ENCODE measurements around the gene PTPRD. TPM values are rescaled to one million over a fixed set of nuclear protein-coding genes. Genes with fewer than 3 reads are reported as not detected.

PTPRD gene
- total RNA-seq, 2 donors from 2014 or later = 19.6 to 101 TPM

- TF ChIP-seq CTCF (IDR thresholded peaks at IDR 0.05) = no peak
- no peaks in the 10 kb centered on the region for H3K4me1 ChIP-seq (ENCODE audit: control insufficient read depth in 1 of 2, low read depth in 2 of 2)
- no peak overlapping the region for H3K4me3 ChIP-seq
- ATAC-seq (ENCODE audit: insufficient number of reproducible peaks, low FRiP score, low read depth) (no peak), DNase-seq (ENCODE audit: low spot score) (no peak)
- H3K36me3 ChIP-seq = no peaks in the 10 kb centered on the region
- H3K27me3 ChIP-seq (replicated peaks; ENCODE audit: insufficient read depth) = no peaks in the 10 kb centered on the region
- H3K9me3 ChIP-seq = no peaks in the 10 kb centered on the region
- H3K27ac ChIP-seq = no peak overlapping the region
Measured at GRCh38 chr9:10108815-10109214, 504.0 kb downstream of the PTPRD start.

- no peak for ATAC-seq (ENCODE audit: insufficient number of reproducible peaks, low FRiP score, low read depth)
- H3K9me3 ChIP-seq = no peaks in the 10 kb centered on the region
- H3K27me3 ChIP-seq (replicated peaks; ENCODE audit: insufficient read depth) = no peaks in the 10 kb centered on the region
- DNase-seq (ENCODE audit: low spot score) = no peak
- no peak overlapping the region for H3K27ac ChIP-seq
- TF ChIP-seq CTCF (IDR thresholded peaks at IDR 0.05) = no peak
- H3K4me1 ChIP-seq (ENCODE audit: control insufficient read depth in 1 of 2, low read depth in 2 of 2) = no peaks in the 10 kb centered on the region
- no peak overlapping the region for H3K4me3 ChIP-seq
- H3K36me3 ChIP-seq = no peaks in the 10 kb centered on the region
Measured at GRCh38 chr9:10104774-10105173, 508.0 kb downstream of the PTPRD start.

GRCh38 chr9:10095208-10095607, 517.6 kb downstream of the PTPRD start:
- no peaks in the 10 kb centered on the region for H3K4me1 ChIP-seq (ENCODE audit: control insufficient read depth in 1 of 2, low read depth in 2 of 2)
- TF ChIP-seq CTCF (IDR thresholded peaks at IDR 0.05) = no peak
- H3K27me3 ChIP-seq (replicated peaks; ENCODE audit: insufficient read depth) = no peaks in the 10 kb centered on the region
- no peaks in the 10 kb centered on the region for H3K36me3 ChIP-seq
- H3K4me3 ChIP-seq = no peak overlapping the region
- DNase-seq (ENCODE audit: low spot score) (no peak), ATAC-seq (ENCODE audit: insufficient number of reproducible peaks, low FRiP score, low read depth) (no peak)
- H3K27ac ChIP-seq = no peak overlapping the region
- H3K9me3 ChIP-seq = no peaks in the 10 kb centered on the region

- Histone ChIP-seq H3K27ac (no peak overlapping the region), H3K36me3 (no peaks in the 10 kb centered on the region), H3K9me3 (no peaks in the 10 kb centered on the region), H3K4me3 (no peak overlapping the region), H3K4me1 (ENCODE audit: control insufficient read depth in 1 of 2, low read depth in 2 of 2) (no peaks in the 10 kb centered on the region), H3K27me3 (replicated peaks; ENCODE audit: insufficient read depth) (no peaks in the 10 kb centered on the region)
- no peak for ATAC-seq (ENCODE audit: insufficient number of reproducible peaks, low FRiP score, low read depth)
- no peak for DNase-seq (ENCODE audit: low spot score)
- TF ChIP-seq CTCF (IDR thresholded peaks at IDR 0.05) = no peak
Measured at GRCh38 chr9:10094563-10094962, 518.2 kb downstream of the PTPRD start.

GRCh38 chr9:10080012-10080411, 532.8 kb downstream of the PTPRD start:
- ATAC-seq (ENCODE audit: insufficient number of reproducible peaks, low FRiP score, low read depth) = no peak
- Histone ChIP-seq H3K27me3 (replicated peaks; ENCODE audit: insufficient read depth) (no peaks in the 10 kb centered on the region), H3K36me3 (no peaks in the 10 kb centered on the region), H3K27ac (no peak overlapping the region), H3K9me3 (no peaks in the 10 kb centered on the region), H3K4me1 (ENCODE audit: control insufficient read depth in 1 of 2, low read depth in 2 of 2) (no peaks in the 10 kb centered on the region), H3K4me3 (no peak overlapping the region)
- no peak for TF ChIP-seq CTCF (IDR thresholded peaks at IDR 0.05)
- DNase-seq (ENCODE audit: low spot score) = no peak
